Sigmoid colon (tissue), 4 donors: Measurements from ENCODE around the gene USP49.

Experiments
- CTCF ChIP-seq, 4 experiments: fragments of 450-650 bp in 3 of 4; fragments of 200-600 bp in 1 of 4; IDR thresholded peaks; one replicate each; pipeline ENCODE4 v1.5.1; 2016 to 2019; ENCODE audit warnings: antibody characterized with exemption in 4 of 4, mild to moderate bottlenecking in 3 of 4, moderate library complexity in 2 of 4
- EP300 ChIP-seq, 4 donors: sonication (generic); formaldehyde crosslinking; IDR thresholded peaks; one replicate each; pipeline ENCODE4 v1.6.1; 2017; ENCODE audit warnings: antibody characterized with exemption in 4 of 4

DNA sequence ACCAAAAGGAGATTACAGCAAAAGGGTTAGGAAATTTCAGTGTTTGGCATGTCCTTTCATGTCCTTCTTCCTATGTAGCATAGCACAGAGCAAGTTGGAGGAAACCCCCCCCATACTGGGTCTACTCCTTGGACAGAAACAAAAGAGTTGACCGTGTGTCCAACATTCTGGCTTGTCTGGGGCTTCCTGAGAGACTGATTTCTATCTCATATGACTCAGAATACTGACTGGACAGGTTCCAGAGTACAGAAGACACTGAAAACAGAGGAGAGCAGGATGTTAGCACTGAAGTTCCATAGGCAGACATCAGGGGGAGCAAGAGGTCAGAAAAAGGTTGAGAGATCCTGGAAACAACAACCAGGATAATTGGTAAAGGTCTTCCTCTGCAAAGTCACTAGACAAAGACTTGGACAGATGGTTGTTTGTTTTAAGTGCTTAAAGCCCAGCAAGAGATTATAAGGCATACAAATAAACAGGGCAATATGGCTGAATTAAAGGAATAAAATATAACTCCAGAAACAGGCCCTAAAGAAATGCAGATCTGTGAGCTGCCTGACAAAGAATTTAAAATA, 48.4 kb downstream of the USP49 start:
- peak; percentile 47 to 78 (median 76) for TF ChIP-seq CTCF (IDR thresholded peaks at IDR 0.05)
- no peak for TF ChIP-seq EP300 (IDR thresholded peaks at IDR 0.05)
